IPS DF 4.7 (cell line): ENCODE results near the gene ARHGAP25.

ENCODE experiments used
- DNase-seq: peaks from one replicate; pipeline ENCODE4 v3.0.0-alpha.2; 2013; ENCODE audit warnings: low spot score; ENCODE audit errors: extremely low read depth

The ARHGAP25 gene

GRCh38 chr2:68734688-68735525 is at the start of gene ARHGAP25:
ARHGAP25 (plus strand) TSS chr2:68734811; CDS start chr2:68735200, 389 bp downstream.
- DNase-seq, result no peak

GRCh38 chr2:68686178-68686577 is 48.4 kb upstream of the ARHGAP25 start:
- no peak for DNase-seq

GRCh38 chr2:68687018-68687417 is 47.6 kb upstream of the ARHGAP25 start:
- DNase-seq, result no peak

GRCh38 chr2:68689553-68690537 is 44.8 kb upstream of the ARHGAP25 start:
- DNase-seq, result no peak

GRCh38 chr2:68690851-68691250 is 43.8 kb upstream of the ARHGAP25 start:
- no peak for DNase-seq

GRCh38 chr2:68692511-68692910 is 42.1 kb upstream of the ARHGAP25 start:
- DNase-seq, result no peak

- no peak for DNase-seq
Measured at GRCh38 chr2:68693951-68694350, 40.7 kb upstream of the ARHGAP25 start.

- DNase-seq, result no peak
Measured at GRCh38 chr2:68695971-68696370, 38.6 kb upstream of the ARHGAP25 start.

GRCh38 chr2:68696554-68696953 is 38.1 kb upstream of the ARHGAP25 start:
- peak; percentile 56 for DNase-seq

GRCh38 chr2:68698567-68699377 is 35.8 kb upstream of the ARHGAP25 start:
- no peak for DNase-seq

GRCh38 chr2:68700560-68700959 is 34.1 kb upstream of the ARHGAP25 start:
- DNase-seq, result no peak

GRCh38 chr2:68706637-68707036 is 28.0 kb upstream of the ARHGAP25 start:
- no peak for DNase-seq

GRCh38 chr2:68708629-68709028 is 26.0 kb upstream of the ARHGAP25 start:
- no peak for DNase-seq

- no peak for DNase-seq
Measured at GRCh38 chr2:68709421-68709911, 25.1 kb upstream of the ARHGAP25 start.

GRCh38 chr2:68710336-68710735 is 24.3 kb upstream of the ARHGAP25 start:
- DNase-seq, result no peak

GRCh38 chr2:68710756-68711155 is 23.9 kb upstream of the ARHGAP25 start:
- DNase-seq, result no peak

GRCh38 chr2:68714866-68715265 is 19.7 kb upstream of the ARHGAP25 start:
- DNase-seq, result no peak

GRCh38 chr2:68715353-68716041 is 19.1 kb upstream of the ARHGAP25 start:
- peak; percentile 80 for DNase-seq

- DNase-seq, result no peak
Measured at GRCh38 chr2:68716604-68717304, 17.9 kb upstream of the ARHGAP25 start.

GRCh38 chr2:68717305-68717661 is 17.3 kb upstream of the ARHGAP25 start:
- DNase-seq, result no peak
